IMR-90 (cell line): ENCODE data around the gene AKNA.

Experiments
- BHLHE40 ChIP-seq: fragments of 150-350 bp; IDR thresholded peaks from 2 replicates; pipeline ENCODE4 v1.6.1; 2016; ENCODE audit warnings: mild to moderate bottlenecking, low read depth, low read length
- POLR2A ChIP-seq: IDR thresholded peaks from 2 replicates; pipeline ENCODE4 v1.6.1; 2012; ENCODE audit warnings: mild to moderate bottlenecking, low read depth, low read length
- SMC3 ChIP-seq: fragments of 150-350 bp; IDR thresholded peaks from 2 replicates; pipeline ENCODE4 v1.6.1; 2016; ENCODE audit warnings: low read depth, mild to moderate bottlenecking, antibody characterized with exemption, low read length, moderate library complexity
- TF ChIP-seq, protein P1 (sequence below): conservative IDR thresholded peaks from 2 replicates; pipeline ENCODE4 v1.5.1; 2012; ENCODE audit warnings: mild to moderate bottlenecking, low read depth, low read length, improper control_type of control experiment

- TF ChIP-seq, protein P1, sequence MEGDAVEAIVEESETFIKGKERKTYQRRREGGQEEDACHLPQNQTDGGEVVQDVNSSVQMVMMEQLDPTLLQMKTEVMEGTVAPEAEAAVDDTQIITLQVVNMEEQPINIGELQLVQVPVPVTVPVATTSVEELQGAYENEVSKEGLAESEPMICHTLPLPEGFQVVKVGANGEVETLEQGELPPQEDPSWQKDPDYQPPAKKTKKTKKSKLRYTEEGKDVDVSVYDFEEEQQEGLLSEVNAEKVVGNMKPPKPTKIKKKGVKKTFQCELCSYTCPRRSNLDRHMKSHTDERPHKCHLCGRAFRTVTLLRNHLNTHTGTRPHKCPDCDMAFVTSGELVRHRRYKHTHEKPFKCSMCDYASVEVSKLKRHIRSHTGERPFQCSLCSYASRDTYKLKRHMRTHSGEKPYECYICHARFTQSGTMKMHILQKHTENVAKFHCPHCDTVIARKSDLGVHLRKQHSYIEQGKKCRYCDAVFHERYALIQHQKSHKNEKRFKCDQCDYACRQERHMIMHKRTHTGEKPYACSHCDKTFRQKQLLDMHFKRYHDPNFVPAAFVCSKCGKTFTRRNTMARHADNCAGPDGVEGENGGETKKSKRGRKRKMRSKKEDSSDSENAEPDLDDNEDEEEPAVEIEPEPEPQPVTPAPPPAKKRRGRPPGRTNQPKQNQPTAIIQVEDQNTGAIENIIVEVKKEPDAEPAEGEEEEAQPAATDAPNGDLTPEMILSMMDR = peak; percentile 88
- TF ChIP-seq POLR2A (no peak; the same call in 1 of the 2 replicates), SMC3 (peak; percentile 80), BHLHE40 (no peak)
Measured at GRCh38 chr9:114339130-114339908, 48.5 kb downstream of the AKNA start.
